NCI-H1436 (cell line): ENCODE results near the gene MARK3.
"Not testable (repeated sequence)": the region's sequence is repeated elsewhere in the genome, so short reads cannot be mapped to it uniquely, and the experiment has no call there.

Experiments
- DNase-seq: peaks from one replicate; lab custom pipeline; 2025; lab: John Stamatoyannopoulos, UW

The MARK3 gene

DNA sequence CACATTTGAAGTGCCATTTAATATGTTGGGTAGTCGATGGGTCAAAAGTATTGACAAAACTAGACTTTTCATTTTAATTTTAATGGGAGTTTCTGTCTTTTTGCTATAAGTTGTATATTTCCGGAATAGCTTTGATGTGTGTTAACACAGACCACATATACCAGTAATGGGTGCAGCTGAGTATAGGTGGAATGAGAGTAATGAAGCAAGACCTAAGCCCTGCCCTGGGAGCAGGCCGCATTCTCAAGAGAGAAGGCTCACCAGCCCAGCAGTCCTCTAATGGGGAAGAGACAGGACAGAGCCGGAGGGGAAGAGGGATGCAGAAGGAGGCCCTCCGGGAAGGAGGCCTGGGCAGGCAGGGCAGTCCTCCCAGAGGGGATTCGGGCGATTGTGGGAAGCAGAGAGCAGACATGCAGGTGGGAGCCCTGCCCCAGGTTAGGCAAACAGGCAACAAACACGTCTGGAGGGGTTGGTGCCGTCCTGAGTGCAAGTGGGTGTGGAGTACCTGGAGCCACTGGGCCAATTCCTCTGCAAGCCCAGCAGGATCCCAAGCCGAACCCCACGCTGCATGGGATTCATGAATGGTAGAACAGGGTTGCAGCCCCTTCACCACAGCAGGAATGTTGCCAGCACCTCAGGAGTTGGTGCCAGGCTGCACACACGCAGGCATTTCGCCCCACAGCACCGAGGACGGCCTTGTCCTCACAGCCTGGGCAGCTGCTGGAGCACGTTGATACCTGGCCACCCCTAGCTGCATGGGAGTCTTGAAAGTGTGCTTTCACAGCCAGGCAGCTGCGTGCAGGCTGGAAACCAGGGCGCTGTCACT is 129.6 kb downstream of the MARK3 start:
- no peak for DNase-seq

DNA sequence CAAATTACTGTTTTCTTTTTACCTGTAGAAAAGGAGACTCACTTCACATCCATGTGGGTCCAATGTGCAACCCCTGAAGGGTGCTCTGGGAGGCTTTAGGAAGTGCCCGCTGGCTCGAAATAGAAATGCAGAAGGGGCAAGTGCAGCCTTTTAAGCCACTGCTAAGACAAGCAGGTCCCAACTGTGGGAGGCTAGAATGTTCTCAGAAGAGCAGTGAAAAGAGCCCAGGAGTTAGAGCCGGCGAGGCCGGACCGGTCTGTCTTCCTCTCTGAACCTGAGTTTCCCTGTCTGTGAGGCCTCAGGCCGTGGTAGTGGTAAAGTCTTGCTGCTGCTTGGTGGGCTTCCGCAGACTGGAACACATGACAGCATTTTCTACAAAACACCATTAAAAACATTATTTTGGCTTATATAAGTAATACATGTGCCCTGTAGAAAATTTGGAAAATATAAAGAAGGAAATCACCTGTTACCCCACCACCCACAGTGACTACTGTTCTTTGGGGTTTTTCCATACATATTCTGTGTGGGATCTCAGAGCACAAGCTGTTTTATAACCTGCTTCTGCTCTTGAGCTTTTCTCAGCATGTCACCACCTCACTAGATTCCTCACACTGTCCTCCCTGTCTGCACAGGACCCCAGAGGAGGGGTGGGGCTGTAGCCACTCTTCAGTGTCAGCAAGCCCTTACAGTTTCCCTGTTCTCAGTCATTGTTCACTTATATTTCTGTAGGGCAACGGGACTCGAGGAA is 131.4 kb downstream of the MARK3 start:
- DNase-seq: no peak

- no peak for DNase-seq
Measured at GRCh38 chr14:103517174-103517566, 132.0 kb downstream of the MARK3 start.

DNA sequence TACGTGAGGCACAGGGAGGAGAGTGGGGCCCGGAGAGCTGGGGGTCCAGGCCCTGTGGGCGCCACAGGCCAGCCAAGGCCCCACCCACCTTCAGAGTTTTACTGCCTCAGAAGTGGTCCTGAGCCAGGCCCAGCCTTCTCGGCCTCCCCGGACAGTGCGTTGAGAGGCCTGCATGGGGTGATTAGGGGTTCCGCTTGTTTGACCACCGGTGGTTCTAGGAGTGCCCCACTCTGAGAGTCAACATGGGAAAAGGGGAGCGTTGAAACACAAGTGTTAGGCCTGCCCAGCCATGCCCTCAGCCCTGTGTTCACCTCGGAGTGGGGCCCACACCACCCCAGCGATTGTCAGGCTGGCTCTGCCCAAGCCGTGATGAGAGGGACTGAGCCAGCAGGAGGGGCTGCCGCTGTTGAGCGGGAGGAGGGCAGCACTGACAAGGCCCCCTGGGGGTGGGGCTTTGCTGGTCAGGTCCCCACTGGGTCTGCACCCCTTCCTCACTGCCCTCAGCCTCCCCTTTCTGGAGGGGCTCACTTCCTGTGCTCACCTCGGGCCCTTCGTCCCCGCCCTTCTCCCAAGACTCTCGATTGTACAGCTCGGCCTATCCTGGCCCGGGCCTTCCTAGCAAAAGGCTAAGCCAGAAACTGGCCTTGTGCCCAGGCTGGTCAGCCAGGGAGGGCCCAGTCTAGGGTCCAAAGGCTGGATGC is 132.7 kb downstream of the MARK3 start:
- no peak for DNase-seq

- DNase-seq: peak; percentile 43
Measured at GRCh38 chr14:103518422-103519042, 133.3 kb downstream of the MARK3 start.

- DNase-seq: no peak
Measured at GRCh38 chr14:103519043-103519836, 134.0 kb downstream of the MARK3 start.

- DNase-seq: no peak
Measured at GRCh38 chr14:103519837-103520212, 134.6 kb downstream of the MARK3 start.

GRCh38 chr14:103520269-103520656 is 135.0 kb downstream of the MARK3 start:
- DNase-seq: no peak

DNA sequence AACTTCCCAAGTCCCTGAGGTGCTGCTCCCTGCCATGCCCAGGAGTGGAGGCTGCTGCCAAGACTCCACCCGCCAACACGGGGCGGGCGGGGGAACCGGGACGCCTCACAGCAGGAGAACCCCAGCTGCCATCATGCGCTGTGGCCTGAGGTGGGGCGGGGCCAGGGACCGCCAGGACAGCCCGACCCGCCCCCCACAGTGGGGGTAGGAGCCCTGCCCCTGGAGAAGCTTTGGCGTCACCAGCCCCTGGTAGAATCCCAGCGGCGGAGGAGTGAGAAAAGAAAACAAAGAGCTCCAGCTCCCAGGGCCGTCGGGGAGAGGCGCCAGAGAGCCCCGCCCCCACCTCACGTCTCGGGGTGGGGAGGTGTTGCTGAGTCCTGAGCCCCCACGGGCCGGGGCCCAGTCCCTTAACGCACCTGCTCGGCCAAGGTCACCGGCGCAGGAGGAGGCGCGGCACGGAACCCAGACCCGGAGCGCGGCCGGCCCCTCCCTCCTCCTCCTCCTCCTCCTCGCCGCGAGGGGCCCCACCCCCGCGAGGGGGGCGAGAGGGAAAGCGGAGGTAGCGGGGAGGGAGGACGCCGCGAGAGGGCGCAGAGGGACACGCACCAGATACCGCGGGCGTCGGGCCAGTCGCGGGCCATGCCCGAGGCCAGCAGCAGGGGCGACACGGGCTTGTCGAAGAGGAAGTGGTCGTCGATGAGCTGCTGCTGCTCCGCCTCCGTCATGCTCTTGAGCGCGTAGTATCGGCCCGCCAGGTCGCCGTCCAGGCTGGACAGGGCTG is 135.6 kb downstream of the MARK3 start:
- peak; percentile 67 for DNase-seq

- DNase-seq: peak; percentile 17
Measured at GRCh38 chr14:103521438-103521950, 136.3 kb downstream of the MARK3 start.

- DNase-seq: no peak
Measured at GRCh38 chr14:103521951-103522563, 136.8 kb downstream of the MARK3 start.

- DNase-seq: peak; percentile 79
Measured at GRCh38 chr14:103522649-103523574, 137.7 kb downstream of the MARK3 start, which contains the start of gene CKB. TSS of gene CKB (minus strand) at chr14:103522830. CDS start at chr14:103522493, 337 bp downstream.

GRCh38 chr14:103523575-103523954 is 138.3 kb downstream of the MARK3 start:
- no peak for DNase-seq

DNA sequence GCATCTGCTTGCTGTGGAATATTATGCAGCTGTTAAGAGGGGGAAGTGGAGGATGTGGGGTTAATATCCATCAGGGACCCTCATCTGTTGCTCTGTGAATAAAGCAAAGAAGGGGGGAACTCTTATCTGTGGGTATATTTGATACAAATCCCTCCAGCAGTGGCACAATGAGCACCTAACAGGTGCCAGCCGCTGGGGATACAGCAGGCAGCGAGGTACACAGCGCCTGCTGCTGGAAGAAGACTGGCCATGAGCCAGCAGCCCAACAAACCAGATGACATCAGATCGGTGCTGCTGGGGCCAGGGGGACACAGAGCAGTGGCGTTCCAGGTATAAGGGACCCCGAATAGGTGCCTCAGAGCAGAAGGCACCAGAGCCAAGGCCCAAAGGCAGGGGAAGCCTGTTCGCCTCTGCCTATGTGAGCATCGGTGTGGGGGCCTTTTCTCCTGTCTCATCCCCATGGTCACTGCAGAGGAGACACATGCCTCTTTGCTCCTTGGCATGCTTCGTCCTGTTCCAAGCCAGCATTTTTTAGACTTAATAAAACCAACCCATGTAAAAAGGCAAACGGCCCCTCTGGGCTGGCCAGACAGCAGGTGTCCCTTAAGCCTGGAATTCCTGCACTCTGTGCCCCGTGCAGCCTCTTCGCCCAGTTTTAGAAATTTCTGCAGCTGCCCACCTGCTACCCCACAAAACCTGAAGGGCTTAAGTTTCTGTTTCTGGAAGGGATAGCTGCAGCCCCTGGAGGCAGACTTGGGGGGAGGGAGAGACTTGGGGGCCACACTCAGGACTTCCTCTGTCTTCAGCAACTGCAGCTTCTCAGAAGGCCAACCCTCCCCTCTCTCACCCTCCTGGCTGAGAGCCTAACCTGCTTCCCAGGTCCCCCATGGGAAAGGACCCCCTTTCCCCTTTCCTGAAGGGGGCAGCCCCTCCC is 139.1 kb downstream of the MARK3 start:
- no peak for DNase-seq

DNA sequence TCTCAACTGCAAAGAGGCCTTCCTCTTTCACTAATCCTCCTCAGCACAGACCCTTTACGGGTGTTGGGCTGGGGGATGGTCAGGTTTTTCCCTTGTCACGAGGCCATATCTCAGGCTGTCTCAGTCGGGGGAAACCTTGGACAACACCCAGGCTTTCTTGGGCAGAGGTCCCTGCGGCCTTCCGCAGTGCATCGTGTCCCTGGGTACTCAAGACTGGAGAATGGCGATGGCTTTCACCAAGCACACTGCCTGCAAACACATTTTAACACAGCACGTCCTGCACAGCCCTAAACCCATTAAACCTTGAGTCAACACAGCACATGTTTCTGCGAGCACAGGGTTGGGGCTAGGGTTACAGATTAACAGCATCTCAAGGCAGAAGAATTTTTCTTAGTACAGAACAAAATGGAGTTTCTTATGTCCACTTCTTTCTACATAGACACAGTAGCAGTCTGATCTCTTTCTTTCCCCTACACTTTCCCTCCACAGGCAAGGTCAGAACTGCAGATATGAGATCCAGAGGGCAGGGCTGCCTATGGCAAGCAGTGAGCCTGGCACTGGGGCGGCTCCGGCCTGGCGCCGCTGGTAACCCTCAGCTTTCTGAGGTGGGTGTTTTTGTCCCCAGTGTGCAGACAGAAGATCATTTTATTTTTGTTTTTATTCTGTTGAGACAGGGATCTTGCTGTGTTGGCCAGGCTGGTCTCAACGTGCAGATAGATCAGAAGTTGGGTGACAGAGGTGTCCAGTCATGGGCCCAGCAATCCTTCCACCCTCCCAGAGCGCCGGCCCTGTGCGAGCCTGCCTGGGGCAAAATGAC is 140.4 kb downstream of the MARK3 start:
- DNase-seq: not testable (repeated sequence)

DNA sequence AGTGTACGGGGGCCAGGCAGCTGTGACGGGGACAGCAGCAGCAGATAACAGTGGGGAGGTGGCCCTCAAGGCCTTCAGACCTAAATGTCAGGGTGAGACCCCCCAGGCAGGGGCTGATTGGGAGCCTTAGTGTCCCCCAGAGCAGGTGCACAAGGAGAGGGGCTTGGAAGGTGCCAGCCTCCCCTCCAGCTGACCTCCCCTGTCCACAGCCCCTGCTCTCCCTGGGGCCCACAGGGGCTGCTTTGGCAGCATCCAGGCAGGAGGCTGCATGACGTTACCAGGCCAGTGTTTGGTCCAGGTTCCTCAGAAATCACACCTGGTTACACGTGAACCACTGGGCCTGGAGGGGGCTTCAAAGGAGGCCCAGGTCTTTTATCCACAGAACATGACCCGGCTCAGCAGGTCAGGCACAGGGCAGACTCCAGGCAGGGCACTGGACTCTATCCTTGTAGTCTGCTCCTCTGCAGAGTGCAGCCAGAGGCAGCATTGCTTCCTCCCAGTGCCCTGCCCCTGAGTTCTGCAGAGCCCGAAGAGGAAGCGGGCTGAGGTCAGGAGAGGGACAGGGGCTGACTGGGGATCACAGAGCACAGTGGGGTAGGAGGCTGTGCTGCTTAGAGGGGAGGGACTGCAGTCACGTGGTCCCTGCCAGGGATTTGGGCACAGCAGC is 141.2 kb downstream of the MARK3 start:
- DNase-seq: no peak
